HPDE6-E6E7 (cell line): ENCODE results near the gene SMPD2.
A peak's percentile ranks its signal among the peaks of the same experiment; 100 is the strongest.

ENCODE experiments used
- DNase-seq: peaks from one replicate; pipeline ENCODE4 v3.0.0; 2011; ENCODE audit warnings: missing footprints; ENCODE audit errors: extremely low spot score

The SMPD2 gene

GRCh38 chr6:109440331-109441068 lies at the start of gene SMPD2, which contains the start of gene PPIL6:
SMPD2 (plus strand) TSS chr6:109440724; CDS start chr6:109441122, 398 bp downstream.
PPIL6 (minus strand) TSS chr6:109440628; CDS start chr6:109440590, 38 bp downstream.
- peak; percentile 84 for DNase-seq

- no peak for DNase-seq
Observed at GRCh38 chr6:109393157-109393885, 47.2 kb upstream of the SMPD2 start.

GRCh38 chr6:109393886-109394281 lies 46.6 kb upstream of the SMPD2 start:
- DNase-seq = peak; percentile 46

GRCh38 chr6:109396046-109396718 lies 44.3 kb upstream of the SMPD2 start:
- no peak for DNase-seq

- DNase-seq = no peak
Observed at GRCh38 chr6:109397020-109397419, 43.5 kb upstream of the SMPD2 start.

- no peak for DNase-seq
Observed at GRCh38 chr6:109406196-109406595, 34.3 kb upstream of the SMPD2 start.

- no peak for DNase-seq
Observed at GRCh38 chr6:109411034-109411433, 29.5 kb upstream of the SMPD2 start.

GRCh38 chr6:109417646-109418045 lies 22.9 kb upstream of the SMPD2 start:
- no peak for DNase-seq

GRCh38 chr6:109420751-109421150 lies 19.8 kb upstream of the SMPD2 start:
- DNase-seq = peak; percentile 47

- no peak for DNase-seq
Observed at GRCh38 chr6:109421184-109421583, 19.3 kb upstream of the SMPD2 start.

GRCh38 chr6:109424946-109425345 lies 15.6 kb upstream of the SMPD2 start:
- DNase-seq = no peak

GRCh38 chr6:109428889-109429477 lies 11.5 kb upstream of the SMPD2 start:
- DNase-seq = no peak

GRCh38 chr6:109429496-109429895 lies 11.0 kb upstream of the SMPD2 start:
- DNase-seq = no peak

- no peak for DNase-seq
Observed at GRCh38 chr6:109434456-109434855, 6.1 kb upstream of the SMPD2 start.

- no peak for DNase-seq
Observed at GRCh38 chr6:109436041-109436440, 4.5 kb upstream of the SMPD2 start.

GRCh38 chr6:109441069-109441816 lies 719 bp downstream of the SMPD2 start:
- DNase-seq = peak; percentile 49

- no peak for DNase-seq
Observed at GRCh38 chr6:109442393-109442924, 1.9 kb downstream of the SMPD2 start.

- no peak for DNase-seq
Observed at GRCh38 chr6:109443425-109443950, 3.0 kb downstream of the SMPD2 start.

GRCh38 chr6:109445382-109445781 lies 4.9 kb downstream of the SMPD2 start:
- DNase-seq = no peak

GRCh38 chr6:109446072-109446471 lies 5.5 kb downstream of the SMPD2 start:
- no peak for DNase-seq

- DNase-seq = no peak
Observed at GRCh38 chr6:109446541-109446940, 6.0 kb downstream of the SMPD2 start.
